ENCODE results near the gene SDF4. TPM values are rescaled to one million over a fixed set of nuclear protein-coding genes. Genes with fewer than 3 reads are reported as not detected.

The SDF4 gene
- total RNA-seq, 3 donors from 2014 or later (not counting 1 experiment from before 2014, with no cell fraction given): 176 to 211 (median 184) TPM

DNA sequence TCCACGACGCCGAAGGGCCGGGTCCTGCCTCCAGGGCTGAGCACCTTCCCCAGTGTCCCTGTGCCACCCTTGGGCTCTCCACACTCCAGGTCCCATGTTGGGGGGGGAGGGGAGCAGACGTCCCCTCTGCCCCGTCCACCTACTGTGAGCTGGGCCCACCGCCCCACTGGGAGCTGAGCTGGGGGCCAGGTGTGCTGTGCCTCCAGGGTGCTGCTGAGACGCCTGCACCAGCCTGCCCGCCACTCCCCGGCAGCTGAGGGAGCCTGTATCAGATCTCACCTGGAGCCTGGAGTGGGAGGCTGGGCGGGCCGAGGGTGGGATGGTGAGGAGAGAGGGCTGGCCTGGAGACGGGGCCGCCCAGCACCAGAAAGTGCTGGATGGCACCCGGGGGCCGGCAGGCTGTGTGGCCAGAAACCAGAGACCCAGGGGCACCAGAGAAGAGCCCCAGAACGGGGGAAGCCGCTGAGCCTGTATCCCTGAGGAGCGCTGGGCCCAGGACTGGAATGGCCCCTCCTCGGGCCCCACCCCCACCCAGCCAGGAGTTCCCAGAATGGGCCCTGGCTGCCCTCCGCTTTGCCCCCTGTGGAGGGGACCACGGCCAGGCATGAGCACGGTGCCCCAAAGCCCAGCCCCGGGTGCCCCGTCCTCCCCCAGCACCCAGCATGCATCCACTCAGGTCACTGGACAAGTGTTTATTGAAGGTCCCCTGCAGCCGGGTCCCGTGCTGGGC, 28.8 kb downstream of the SDF4 start:
- DNase-seq (peak; percentile 26 to 28), ATAC-seq (no peak)
- peak overlapping the region; percentile 17 for H3K4me3 Mint-ChIP-seq
- H3K9me3 ChIP-seq (ENCODE audit: control insufficient read depth, insufficient read depth, low read length): no peaks in the 10 kb centered on the region
- H3K36me3 Mint-ChIP-seq: no peaks in the 10 kb centered on the region
- intact Hi-C loops (cut with micrococcal nuclease): no loop called here
- H3K27ac Mint-ChIP-seq: peak overlapping the region; percentile 87 to 93
- 88% methylated on average over 27 of the region's 27 CpGs for WGBS (ENCODE audit: insufficient coverage)
- H3K27me3 ChIP-seq (ENCODE audit: control insufficient read depth, insufficient read depth, low read length): no peaks in the 10 kb centered on the region
- no peaks in the 10 kb centered on the region for H3K27me3 Mint-ChIP-seq (ENCODE audit: low read depth in 2 of 2)
- H3K9me3 Mint-ChIP-seq: no peaks in the 10 kb centered on the region
- peaks cover 10 to 33% of the 10 kb centered on the region in 2 donors for H3K4me1 Mint-ChIP-seq
- H3K4me3 ChIP-seq (ENCODE audit: low read length): no peak overlapping the region
- H3K27ac ChIP-seq (ENCODE audit: low read length): no peak overlapping the region
- peaks cover 55% of the 10 kb centered on the region for H3K4me1 ChIP-seq (ENCODE audit: control insufficient read depth, insufficient read depth, low read length)
- no peak for TF ChIP-seq CTCF (IDR thresholded peaks at IDR 0.05)
- H3K36me3 ChIP-seq (ENCODE audit: control insufficient read depth, insufficient read depth, low read length): no peaks in the 10 kb centered on the region

DNA sequence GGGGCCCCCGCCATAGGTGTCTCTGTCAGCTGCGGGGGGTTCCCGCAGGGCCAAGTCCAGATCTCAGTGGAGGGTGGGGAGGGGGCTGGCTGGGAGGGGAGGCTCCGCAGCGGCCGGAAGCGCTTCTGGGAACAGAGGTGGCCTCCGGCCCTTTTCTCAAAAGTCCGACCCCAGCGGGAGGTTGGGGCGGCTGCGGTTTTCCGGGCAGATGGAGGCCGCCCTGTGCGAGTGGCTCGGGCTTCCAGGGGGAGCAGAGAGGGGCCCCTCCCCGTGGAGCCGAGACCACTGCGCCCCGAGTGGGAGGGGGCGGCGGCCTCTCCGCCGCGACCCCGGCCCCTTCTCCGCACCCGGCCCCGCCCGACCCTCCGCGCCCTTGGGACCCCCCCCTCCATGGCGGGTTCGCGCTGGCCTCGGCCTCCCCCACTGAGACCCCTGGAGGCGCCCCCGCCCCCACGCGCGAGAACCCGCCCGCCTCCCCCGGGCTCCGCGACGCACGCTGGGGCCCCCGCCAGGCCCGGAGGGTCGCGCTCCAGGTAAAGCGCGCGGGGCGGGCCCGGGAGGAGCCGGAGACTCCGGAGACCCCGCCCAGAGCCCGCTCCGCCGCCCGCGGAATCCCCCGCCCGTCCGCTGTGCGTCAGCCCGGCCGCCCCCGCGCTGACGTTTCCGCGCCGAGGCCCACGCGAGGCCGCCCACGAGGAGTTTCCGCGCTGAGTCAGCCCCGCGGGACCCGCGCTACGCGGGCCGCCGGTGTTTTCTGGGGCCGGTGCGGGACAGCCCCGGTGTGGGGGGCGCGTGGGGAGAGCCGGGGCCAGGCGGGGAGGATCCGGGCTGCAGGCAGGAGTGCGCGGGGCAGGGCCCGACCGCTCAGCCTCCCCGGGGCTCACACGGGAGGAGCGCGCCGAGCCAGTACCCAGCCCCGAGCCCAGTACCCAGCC, 30.7 kb downstream of the SDF4 start:
- no peaks in the 10 kb centered on the region for H3K9me3 ChIP-seq (ENCODE audit: control insufficient read depth, insufficient read depth, low read length)
- Mint-ChIP-seq H3K27ac (peak overlapping the region; percentile 91 to 93), H3K27me3 (ENCODE audit: low read depth in 2 of 2) (no peaks in the 10 kb centered on the region), H3K4me3 (peak overlapping the region; percentile 68), H3K36me3 (no peaks in the 10 kb centered on the region), H3K4me1 (peaks cover 6 to 19% of the 10 kb centered on the region in 2 donors), H3K9me3 (no peaks in the 10 kb centered on the region)
- no peaks in the 10 kb centered on the region for H3K27me3 ChIP-seq (ENCODE audit: control insufficient read depth, insufficient read depth, low read length)
- no peaks in the 10 kb centered on the region for H3K36me3 ChIP-seq (ENCODE audit: control insufficient read depth, insufficient read depth, low read length)
- peak; percentile 93 to 95 for DNase-seq
- peak overlapping the region; percentile 86 for H3K27ac ChIP-seq (ENCODE audit: low read length)
- ATAC-seq: peak; percentile 81 to 92 (median 81)
- peaks cover 37% of the 10 kb centered on the region for H3K4me1 ChIP-seq (ENCODE audit: control insufficient read depth, insufficient read depth, low read length)
- intact Hi-C loops (cut with micrococcal nuclease): no loop called here
- H3K4me3 ChIP-seq (ENCODE audit: low read length): peak overlapping the region; percentile 25
- TF ChIP-seq CTCF (IDR thresholded peaks at IDR 0.05): no peak
- under 1% methylated on average over 103 of the region's 109 CpGs for WGBS (ENCODE audit: insufficient coverage)

- H3K27me3 ChIP-seq (ENCODE audit: control insufficient read depth, insufficient read depth, low read length): no peaks in the 10 kb centered on the region
- peak; percentile 17 to 36 for DNase-seq
- Mint-ChIP-seq H3K36me3 (no peaks in the 10 kb centered on the region), H3K27ac (peak overlapping the region; percentile 91 to 93), H3K9me3 (peaks cover 0 to 1% of the 10 kb centered on the region in 2 donors), H3K27me3 (ENCODE audit: low read depth in 2 of 2) (no peaks in the 10 kb centered on the region), H3K4me1 (peaks cover 6 to 15% of the 10 kb centered on the region in 2 donors), H3K4me3 (peak overlapping the region; percentile 68)
- no peak for ATAC-seq
- peaks cover 28% of the 10 kb centered on the region for H3K4me1 ChIP-seq (ENCODE audit: control insufficient read depth, insufficient read depth, low read length)
- H3K36me3 ChIP-seq (ENCODE audit: control insufficient read depth, insufficient read depth, low read length): no peaks in the 10 kb centered on the region
- H3K27ac ChIP-seq (ENCODE audit: low read length): peak overlapping the region; percentile 83
- H3K9me3 ChIP-seq (ENCODE audit: control insufficient read depth, insufficient read depth, low read length): no peaks in the 10 kb centered on the region
- H3K4me3 ChIP-seq (ENCODE audit: low read length): peak overlapping the region; percentile 23
- WGBS (ENCODE audit: insufficient coverage): 74% methylated on average over 31 of the region's 31 CpGs
- intact Hi-C loops (cut with micrococcal nuclease): no loop called here
- no peak for TF ChIP-seq CTCF (IDR thresholded peaks at IDR 0.05)
Measured at GRCh38 chr1:1199961-1200875, 31.6 kb downstream of the SDF4 start.

Data from natural killer cell (primary cell).